Kidney epithelial cell (primary cell): ENCODE measurements around the gene SYCN. TPM values are rescaled to one million over a fixed set of nuclear protein-coding genes. Genes with fewer than 3 reads are reported as not detected.

Experiments used
- DNase-seq: peaks from one replicate; pipeline ENCODE4 v3.0.0-alpha.2; 2010; ENCODE audit warnings: low read depth
- H3K27me3 ChIP-seq: 2 replicates; pipeline ENCODE4 v1.6.0; 2011; ENCODE audit warnings: low read length; ENCODE audit not compliant: control insufficient read depth, insufficient read depth
- H3K36me3 ChIP-seq: 2 replicates; pipeline ENCODE4 v1.5.1; 2011; ENCODE audit warnings: low read length; ENCODE audit not compliant: control insufficient read depth, insufficient read depth
- H3K4me3 ChIP-seq: 2 replicates; pipeline ENCODE4 v1.5.1; 2011; ENCODE audit warnings: low read depth, mild to moderate bottlenecking, control low read depth, low read length
- total RNA-seq: library from RNA; depleted of rRNA; stranded (reverse); fragments of >200 nt; gene quantifications from 2 replicates; pipeline ENCODE4 v1.2.3, GENCODE V29; 2015
- TF ChIP-seq, protein P1 (sequence below): IDR thresholded peaks from 2 replicates; pipeline ENCODE4 v1.5.1; 2011; ENCODE audit warnings: mild to moderate bottlenecking, moderate library complexity, low read length, control low read depth, inconsistent platforms; ENCODE audit not compliant: insufficient read depth, poor library complexity, severe bottlenecking

Gene SYCN
- total RNA-seq, 1 donor from 2014 or later = not detected

DNA sequence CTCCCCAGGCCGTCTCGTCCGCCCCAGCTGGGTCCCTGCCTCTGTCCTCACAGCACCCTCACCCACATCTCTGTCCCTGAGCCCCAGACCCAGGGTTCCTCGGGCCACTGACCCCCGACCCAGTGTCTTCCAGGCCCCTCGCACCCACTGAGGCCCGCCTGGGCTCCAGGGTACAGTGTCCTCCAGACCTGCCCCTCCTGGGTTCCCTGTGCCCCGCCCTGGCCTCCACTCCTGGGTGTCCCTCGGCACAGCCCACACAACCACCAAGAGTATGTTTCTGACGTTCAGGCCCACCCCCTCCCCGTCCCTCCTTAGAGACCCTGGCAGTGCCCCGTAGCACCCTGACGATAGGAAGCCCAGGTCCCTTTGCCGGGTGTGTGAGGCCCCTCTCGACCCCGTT, 29.9 kb downstream of the SYCN start:
- H3K4me3 ChIP-seq = no peak overlapping the region
- no peak for DNase-seq
- no peaks in the 10 kb centered on the region for H3K27me3 ChIP-seq
- H3K36me3 ChIP-seq = no peaks in the 10 kb centered on the region
- TF ChIP-seq, protein P1, sequence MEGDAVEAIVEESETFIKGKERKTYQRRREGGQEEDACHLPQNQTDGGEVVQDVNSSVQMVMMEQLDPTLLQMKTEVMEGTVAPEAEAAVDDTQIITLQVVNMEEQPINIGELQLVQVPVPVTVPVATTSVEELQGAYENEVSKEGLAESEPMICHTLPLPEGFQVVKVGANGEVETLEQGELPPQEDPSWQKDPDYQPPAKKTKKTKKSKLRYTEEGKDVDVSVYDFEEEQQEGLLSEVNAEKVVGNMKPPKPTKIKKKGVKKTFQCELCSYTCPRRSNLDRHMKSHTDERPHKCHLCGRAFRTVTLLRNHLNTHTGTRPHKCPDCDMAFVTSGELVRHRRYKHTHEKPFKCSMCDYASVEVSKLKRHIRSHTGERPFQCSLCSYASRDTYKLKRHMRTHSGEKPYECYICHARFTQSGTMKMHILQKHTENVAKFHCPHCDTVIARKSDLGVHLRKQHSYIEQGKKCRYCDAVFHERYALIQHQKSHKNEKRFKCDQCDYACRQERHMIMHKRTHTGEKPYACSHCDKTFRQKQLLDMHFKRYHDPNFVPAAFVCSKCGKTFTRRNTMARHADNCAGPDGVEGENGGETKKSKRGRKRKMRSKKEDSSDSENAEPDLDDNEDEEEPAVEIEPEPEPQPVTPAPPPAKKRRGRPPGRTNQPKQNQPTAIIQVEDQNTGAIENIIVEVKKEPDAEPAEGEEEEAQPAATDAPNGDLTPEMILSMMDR = no peak

DNA sequence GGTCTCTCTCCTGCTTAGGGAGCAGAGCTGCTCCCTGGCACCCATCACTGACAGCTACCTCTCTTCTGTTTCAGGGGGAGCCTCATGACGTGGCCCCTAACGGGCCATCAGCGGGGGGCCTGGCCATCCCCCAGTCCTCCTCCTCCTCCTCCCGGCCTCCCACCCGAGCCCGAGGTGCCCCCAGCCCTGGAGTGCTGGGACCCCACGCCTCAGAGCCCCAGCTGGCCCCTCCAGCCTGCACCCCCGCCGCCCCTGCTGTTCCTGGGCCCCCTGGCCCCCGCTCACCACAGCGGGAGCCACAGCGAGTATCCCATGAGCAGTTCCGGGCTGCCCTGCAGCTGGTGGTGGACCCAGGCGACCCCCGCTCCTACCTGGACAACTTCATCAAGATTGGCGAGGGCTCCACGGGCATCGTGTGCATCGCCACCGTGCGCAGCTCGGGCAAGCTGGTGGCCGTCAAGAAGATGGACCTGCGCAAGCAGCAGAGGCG, 30.5 kb downstream of the SYCN start:
- Histone ChIP-seq H3K36me3 (no peaks in the 10 kb centered on the region), H3K4me3 (no peak overlapping the region), H3K27me3 (no peaks in the 10 kb centered on the region)
- no peak for DNase-seq
- TF ChIP-seq, protein P1 = no peak

DNA sequence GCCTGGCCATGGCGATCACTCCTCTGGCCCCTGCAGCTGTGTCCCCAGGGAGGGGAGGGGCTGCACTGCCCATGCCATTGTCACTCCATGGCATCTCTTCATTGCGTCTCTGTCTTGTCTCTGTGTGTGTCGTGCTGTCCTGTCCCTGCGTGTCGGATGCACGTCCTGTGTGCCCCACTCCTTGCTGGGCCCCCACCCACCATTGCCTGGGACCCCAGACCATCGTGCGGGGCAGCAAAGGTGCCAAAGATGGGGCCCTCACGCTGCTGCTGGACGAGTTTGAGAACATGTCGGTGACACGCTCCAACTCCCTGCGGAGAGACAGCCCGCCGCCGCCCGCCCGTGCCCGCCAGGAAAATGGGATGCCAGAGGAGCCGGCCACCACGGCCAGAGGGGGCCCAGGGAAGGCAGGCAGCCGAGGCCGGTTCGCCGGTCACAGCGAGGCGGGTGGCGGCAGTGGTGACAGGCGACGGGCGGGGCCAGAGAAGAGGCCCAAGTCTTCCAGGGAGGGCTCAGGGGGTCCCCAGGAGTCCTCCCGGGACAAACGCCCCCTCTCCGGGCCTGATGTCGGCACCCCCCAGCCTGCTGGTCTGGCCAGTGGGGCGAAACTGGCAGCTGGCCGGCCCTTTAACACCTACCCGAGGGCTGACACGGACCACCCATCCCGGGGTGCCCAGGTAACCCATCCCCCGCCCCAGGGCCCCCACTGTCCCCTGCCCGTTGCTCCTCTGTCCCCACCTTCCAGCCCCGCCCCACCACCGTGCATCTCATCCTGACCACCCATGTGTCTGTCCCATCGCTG, 31.2 kb downstream of the SYCN start:
- no peak for DNase-seq
- TF ChIP-seq, protein P1 = no peak
- Histone ChIP-seq H3K27me3 (no peaks in the 10 kb centered on the region), H3K4me3 (no peak overlapping the region), H3K36me3 (no peaks in the 10 kb centered on the region)

DNA sequence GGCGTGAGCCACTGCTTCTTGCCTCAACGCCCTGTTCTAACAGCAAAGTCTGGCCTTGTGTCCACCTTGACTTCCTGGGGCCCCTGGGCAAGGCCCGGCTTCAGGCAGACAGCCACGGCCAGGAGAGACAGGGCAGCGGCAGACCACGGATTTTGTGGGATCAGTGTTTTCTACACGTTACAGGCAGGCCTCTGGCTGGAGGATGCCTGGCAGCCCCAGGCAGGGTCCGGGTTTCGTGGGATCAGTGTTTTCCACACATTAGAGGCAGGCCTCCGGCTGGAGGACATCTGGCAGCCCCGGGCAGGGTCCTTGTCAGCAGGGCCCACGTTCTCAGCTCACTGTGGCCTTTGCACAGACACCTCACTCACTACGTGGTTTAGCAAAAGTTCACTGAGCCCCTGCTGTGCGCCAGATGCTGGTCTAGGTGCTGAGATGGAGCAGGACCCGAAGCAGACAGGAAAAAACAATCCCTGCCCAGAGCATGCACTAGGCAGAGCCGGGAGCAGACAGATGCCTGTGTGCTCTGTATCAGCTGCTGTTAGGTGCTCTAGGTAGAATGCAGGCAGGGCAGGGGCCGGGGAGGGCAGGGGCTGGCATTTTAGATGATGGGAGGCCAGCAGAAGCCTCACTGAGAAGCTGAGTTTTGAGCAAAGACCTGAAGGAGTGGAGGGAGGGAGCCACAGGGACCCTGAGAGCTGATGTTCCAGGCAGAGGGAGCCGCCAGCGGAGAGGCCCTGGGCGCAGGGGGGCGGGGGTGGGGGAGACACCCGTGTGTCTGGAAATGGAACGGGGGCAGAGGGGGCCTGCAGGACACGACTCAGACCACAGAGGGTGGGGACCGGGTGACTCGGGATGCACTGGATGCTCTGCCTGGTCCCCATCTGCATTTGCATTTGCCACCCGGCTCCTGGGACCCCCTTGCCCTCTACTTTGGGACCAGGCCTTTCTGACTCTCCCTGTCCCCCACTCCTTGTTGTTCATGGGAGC, 32.3 kb downstream of the SYCN start:
- H3K27me3 ChIP-seq = no peaks in the 10 kb centered on the region
- H3K4me3 ChIP-seq = no peak overlapping the region
- no peaks in the 10 kb centered on the region for H3K36me3 ChIP-seq
- no peak for DNase-seq
- TF ChIP-seq, protein P1 = no peak

DNA sequence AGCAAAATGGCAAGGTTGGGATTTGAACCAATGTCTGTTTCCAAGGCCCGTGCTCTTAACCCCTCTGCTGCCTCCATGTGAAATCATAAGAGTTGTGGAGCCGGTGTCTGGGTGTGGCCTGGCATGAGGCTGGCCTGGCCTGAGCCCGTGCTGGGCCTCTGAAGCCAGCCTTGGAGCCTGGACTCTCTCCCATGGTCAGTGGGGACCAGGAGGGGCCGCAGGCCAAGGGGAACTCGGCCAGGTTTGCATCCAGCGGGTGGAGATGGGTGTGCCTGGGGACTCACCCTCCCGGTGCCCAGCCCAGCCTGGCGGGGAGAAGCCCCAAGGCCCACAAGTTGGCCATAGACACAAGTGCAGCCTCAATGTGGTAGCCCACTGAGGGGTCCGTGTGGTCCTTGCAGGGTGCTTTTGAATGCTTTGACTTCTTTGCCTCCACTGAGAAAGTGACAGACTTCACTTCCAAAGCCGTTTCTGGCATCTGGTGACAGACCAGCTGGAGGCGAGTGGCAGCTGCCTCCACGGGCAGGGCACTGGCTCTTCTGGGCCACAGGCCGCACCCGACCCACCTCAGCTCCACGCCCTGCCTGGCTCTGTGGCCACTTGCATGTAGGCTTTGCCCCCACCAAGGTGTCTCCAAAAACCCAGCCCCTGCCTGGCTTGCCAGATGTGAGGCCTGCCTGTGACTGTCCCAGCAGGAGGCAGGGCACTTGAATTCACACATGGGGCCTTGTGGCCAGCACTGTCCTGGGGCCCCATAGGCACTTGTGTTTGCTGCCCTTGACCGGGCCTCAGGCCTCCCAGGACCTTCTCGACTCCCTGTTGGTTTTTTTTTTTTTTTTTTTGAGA, 33.5 kb downstream of the SYCN start:
- H3K36me3 ChIP-seq = no peaks in the 10 kb centered on the region
- TF ChIP-seq, protein P1 = no peak
- H3K4me3 ChIP-seq = no peak overlapping the region
- no peaks in the 10 kb centered on the region for H3K27me3 ChIP-seq
- DNase-seq = no peak
